Measurements from ENCODE around the gene STX8. TPM values are rescaled to one million over a fixed set of nuclear protein-coding genes. Genes with fewer than 3 reads are reported as not detected.

Gene STX8
- total RNA-seq, 1 donor from 2014 or later, result 57.8 TPM

DNA sequence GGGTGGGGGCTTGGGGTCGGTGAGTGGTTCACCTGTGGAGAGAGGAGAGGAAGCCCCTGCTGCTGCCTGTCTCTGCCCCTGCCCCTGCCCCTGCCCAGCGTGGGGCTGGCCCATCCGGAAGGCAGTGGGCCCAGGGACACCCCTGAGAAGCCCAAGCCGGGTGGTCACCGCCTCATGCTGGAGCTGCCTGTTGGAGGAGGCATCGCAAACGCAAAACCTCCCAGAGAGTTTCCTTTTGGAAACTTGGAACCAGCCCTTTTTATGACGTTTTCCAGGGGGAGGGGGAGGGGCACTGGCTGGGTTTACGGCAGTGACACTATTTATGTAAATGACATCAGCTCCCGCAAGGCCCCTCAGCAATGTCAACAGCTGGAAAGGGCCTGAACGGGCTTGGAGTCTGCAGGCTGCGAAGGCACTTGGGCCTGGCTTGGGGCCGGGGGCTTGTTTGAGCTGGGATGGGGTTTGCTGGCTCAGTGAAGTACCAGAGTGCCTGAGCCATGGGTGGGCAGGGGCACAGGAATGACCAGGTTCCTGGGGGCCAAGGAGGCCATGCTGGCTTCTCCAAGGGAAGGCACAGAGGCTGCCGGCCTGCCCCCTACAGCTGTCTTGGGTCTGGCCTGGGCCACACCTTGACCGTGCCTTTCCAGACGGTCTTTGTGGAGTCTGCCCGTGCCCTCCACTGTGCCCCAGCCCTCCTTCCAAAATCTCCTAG lies 334.8 kb downstream of the STX8 start:
- H3K9me3 ChIP-seq, result no peaks in the 10 kb centered on the region
- H3K4me3 ChIP-seq, result peak overlapping the region; percentile 67
- peak overlapping the region; percentile 90 for H3K27ac ChIP-seq
- H3K27me3 ChIP-seq (ENCODE audit: low read depth), result peaks cover 7% of the 10 kb centered on the region
- ATAC-seq (peak; percentile 27 to 53), DNase-seq (no peak)
- TF ChIP-seq, protein P1, sequence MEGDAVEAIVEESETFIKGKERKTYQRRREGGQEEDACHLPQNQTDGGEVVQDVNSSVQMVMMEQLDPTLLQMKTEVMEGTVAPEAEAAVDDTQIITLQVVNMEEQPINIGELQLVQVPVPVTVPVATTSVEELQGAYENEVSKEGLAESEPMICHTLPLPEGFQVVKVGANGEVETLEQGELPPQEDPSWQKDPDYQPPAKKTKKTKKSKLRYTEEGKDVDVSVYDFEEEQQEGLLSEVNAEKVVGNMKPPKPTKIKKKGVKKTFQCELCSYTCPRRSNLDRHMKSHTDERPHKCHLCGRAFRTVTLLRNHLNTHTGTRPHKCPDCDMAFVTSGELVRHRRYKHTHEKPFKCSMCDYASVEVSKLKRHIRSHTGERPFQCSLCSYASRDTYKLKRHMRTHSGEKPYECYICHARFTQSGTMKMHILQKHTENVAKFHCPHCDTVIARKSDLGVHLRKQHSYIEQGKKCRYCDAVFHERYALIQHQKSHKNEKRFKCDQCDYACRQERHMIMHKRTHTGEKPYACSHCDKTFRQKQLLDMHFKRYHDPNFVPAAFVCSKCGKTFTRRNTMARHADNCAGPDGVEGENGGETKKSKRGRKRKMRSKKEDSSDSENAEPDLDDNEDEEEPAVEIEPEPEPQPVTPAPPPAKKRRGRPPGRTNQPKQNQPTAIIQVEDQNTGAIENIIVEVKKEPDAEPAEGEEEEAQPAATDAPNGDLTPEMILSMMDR (IDR thresholded peaks at IDR 0.05), result no peak
- intact Hi-C loops (cut with DNase I), result no loop called here
- no peaks in the 10 kb centered on the region for H3K36me3 ChIP-seq
- H3K4me1 ChIP-seq, result peaks cover 40% of the 10 kb centered on the region

DNA sequence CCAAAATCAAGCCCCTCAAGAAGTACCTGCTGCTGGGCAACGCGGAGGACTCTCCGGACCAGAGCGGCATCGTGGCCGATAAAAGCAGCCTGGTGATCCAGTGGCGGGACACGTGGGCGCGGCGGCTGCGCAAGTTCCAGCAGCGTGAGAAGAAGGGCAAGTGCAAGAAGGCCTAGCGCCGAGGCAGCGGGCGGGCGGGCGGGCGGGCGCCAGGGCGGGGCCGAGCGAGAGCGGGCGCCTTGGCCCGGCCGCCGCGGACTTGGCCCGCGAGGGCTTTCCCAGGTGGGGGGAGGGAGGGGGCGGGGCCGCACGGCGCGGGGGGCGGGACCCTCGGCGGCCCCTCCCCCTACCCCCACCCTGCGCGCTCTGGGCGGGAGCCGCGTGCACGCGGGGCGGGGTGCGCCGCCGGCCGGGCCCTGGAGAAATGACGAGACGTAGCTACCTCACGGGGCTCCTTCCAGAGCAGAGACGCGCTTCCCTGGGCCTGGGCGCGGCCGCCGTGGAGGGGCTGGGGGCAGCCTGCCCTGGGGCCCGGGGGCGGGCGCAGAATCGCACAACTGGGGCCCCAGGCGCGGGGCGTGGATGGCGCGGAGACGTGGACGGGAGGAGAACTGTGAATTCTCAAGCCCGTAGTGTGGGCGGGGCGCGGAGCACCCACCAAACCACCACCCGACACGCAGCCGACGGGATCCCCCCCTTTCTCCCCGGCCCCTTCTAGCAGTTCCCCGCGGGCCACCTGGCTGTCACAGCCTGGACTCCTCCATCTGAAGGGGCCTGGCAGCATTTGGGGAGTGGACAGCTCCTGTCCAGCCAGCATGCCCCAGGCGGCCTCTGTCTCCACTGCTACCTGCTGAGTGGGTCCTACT lies 335.6 kb downstream of the STX8 start:
- peak overlapping the region; percentile 90 for H3K27ac ChIP-seq
- H3K36me3 ChIP-seq, result no peaks in the 10 kb centered on the region
- peak overlapping the region; percentile 67 for H3K4me3 ChIP-seq
- intact Hi-C loops (cut with DNase I), result no loop called here
- no peaks in the 10 kb centered on the region for H3K9me3 ChIP-seq
- TF ChIP-seq, protein P1 (IDR thresholded peaks at IDR 0.05), result no peak
- peaks cover 39% of the 10 kb centered on the region for H3K4me1 ChIP-seq
- peak; percentile 90 to 92 for ATAC-seq
- peak; percentile 85 for DNase-seq
- H3K27me3 ChIP-seq (ENCODE audit: low read depth), result peaks cover 7% of the 10 kb centered on the region

DNA sequence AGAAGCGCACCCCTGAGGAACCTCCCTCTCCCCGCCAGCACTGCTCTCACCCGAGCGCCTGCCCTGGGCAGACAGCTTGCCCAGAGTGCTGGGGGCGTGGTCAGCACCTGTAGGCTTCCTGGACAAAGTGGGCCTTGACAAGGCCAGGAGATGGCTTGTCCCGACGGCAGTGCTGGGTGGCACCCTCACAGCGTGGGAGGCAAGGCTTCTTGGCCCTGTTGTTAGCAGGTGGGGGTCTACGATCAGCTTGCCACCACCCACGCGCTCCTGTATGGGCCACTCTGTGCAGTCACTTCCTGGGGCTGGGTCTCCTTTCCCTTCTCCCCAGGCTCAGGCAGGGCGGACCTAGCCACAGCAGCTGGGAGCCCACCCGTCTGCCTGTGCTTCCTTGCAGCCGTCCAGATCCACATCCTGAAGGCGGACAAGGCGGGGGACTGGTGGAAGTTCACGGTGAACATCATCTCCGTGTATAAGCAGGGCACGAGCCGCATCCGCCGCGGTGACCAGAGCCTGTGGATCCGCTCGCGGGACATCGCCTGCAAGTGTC lies 336.3 kb downstream of the STX8 start:
- H3K27ac ChIP-seq, result peak overlapping the region; percentile 44
- H3K36me3 ChIP-seq, result no peaks in the 10 kb centered on the region
- intact Hi-C loops (cut with DNase I), result no loop called here
- H3K27me3 ChIP-seq (ENCODE audit: low read depth), result peaks cover 11% of the 10 kb centered on the region
- H3K4me3 ChIP-seq, result peak overlapping the region; percentile 67
- DNase-seq (peak; percentile 64), ATAC-seq (peak in 1 of 2 donors; percentile 4)
- TF ChIP-seq, protein P1 (IDR thresholded peaks at IDR 0.05), result no peak
- peaks cover 32% of the 10 kb centered on the region for H3K4me1 ChIP-seq
- H3K9me3 ChIP-seq, result no peaks in the 10 kb centered on the region

DNA sequence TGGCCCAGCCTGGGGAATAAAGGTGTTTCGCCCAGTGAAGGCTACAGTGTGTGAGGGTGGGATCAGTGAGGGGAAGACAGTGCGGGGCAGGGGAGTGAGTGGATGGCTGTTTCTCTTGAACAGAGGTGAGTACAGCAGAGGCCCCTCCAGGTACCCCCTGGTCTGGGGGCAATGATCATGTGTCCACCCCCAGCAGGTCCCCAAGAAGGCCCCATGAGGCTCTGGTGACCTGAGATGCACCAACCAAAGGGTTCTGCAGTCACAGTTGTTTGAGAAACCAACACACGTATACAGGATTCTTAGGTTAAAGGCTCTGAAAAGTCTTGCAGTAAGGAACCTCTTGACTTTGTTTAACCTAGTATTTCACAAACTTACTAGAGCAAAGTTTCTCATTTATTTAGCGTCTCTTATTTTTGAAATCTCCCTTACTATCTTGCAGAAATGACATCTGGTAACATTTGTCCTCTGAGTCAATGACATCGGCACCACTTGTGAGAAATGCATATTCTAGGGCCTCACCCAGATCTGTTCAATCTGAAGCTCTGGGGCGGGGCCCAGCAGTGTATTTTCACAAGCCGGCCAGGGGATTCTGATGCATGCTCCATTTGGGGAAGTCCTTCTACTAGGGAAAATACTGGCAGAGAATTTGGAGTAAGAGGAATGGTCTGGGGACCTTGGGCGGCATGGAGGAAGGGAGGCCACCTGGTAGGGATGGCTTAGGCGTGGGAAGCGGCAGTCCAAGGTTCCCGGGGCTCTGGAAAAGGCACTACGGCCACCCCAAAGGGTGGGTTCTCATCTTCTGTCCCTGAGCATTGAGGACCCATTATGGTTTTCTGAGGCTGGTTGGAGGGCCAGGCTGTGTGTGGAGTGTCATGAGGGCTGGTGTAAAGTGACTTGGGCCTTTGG lies 337.0 kb downstream of the STX8 start:
- Histone ChIP-seq H3K27me3 (ENCODE audit: low read depth) (peaks cover 17% of the 10 kb centered on the region), H3K9me3 (no peaks in the 10 kb centered on the region), H3K27ac (peak overlapping the region; percentile 44), H3K36me3 (no peaks in the 10 kb centered on the region), H3K4me1 (peaks cover 27% of the 10 kb centered on the region), H3K4me3 (no peak overlapping the region)
- TF ChIP-seq, protein P1 (IDR thresholded peaks at IDR 0.05), result no peak
- intact Hi-C loops (cut with DNase I), result no loop called here
- ATAC-seq (no peak), DNase-seq (no peak)

Data from lower lobe of right lung (tissue), 2 donors.